Right lobe of liver (tissue), 4 donors: Measurements from ENCODE around the gene ERCC3.

ENCODE experiments used
- POLR2A ChIP-seq: fragments of 450-650 bp; IDR thresholded peaks from one replicate; pipeline ENCODE4 v1.6.1; 2017; ENCODE audit warnings: antibody characterized with exemption, mild to moderate bottlenecking
- TF ChIP-seq, protein P1 (sequence below), 4 donors: fragments of 200-600 bp in 3 of 4; fragments of 450-650 bp in 1 of 4; IDR thresholded peaks; one replicate each; pipeline versions ENCODE4 v1.5.1 to v1.8.0; 2016 to 2022; ENCODE audit warnings: antibody characterized with exemption in 4 of 4, mild to moderate bottlenecking in 2 of 4
- donor health status: DM: no; HTN: no; CAD: no.
- donor health status: DM: no; HTN: no; CAD: no.
- donor health status: DM: no; HTN: yes; CAD: no.

DNA sequence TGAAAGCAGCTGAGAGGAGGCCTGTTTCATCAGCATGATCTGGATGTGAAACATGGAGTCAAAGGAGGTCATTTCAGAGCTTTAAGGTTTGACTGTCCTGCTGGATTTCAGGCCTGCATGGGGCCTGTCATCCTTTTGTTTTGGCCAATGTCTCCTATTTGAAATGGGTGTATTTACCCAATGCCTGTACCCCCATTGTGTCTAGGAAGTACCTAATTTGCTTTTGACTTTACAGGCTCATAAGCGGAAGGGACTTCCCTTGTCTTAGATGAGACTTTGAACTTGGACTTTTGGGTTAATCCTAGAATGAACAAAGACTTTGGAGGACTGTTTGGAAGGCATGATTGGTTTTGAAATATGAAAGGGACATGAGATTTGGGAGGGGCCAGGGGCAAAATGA is 54.5 kb downstream of the ERCC3 start:
- TF ChIP-seq, protein P1, sequence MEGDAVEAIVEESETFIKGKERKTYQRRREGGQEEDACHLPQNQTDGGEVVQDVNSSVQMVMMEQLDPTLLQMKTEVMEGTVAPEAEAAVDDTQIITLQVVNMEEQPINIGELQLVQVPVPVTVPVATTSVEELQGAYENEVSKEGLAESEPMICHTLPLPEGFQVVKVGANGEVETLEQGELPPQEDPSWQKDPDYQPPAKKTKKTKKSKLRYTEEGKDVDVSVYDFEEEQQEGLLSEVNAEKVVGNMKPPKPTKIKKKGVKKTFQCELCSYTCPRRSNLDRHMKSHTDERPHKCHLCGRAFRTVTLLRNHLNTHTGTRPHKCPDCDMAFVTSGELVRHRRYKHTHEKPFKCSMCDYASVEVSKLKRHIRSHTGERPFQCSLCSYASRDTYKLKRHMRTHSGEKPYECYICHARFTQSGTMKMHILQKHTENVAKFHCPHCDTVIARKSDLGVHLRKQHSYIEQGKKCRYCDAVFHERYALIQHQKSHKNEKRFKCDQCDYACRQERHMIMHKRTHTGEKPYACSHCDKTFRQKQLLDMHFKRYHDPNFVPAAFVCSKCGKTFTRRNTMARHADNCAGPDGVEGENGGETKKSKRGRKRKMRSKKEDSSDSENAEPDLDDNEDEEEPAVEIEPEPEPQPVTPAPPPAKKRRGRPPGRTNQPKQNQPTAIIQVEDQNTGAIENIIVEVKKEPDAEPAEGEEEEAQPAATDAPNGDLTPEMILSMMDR (IDR thresholded peaks at IDR 0.05) = no peak
- TF ChIP-seq POLR2A = no peak
